ENCODE data around the gene KCNK4. TPM values are rescaled to one million over a fixed set of nuclear protein-coding genes. Genes with fewer than 3 reads are reported as not detected.
A peak's percentile ranks its signal among the peaks of the same experiment; 100 is the strongest.

Gene KCNK4
- total RNA-seq, 1 donor from 2014 or later: not detected

DNA sequence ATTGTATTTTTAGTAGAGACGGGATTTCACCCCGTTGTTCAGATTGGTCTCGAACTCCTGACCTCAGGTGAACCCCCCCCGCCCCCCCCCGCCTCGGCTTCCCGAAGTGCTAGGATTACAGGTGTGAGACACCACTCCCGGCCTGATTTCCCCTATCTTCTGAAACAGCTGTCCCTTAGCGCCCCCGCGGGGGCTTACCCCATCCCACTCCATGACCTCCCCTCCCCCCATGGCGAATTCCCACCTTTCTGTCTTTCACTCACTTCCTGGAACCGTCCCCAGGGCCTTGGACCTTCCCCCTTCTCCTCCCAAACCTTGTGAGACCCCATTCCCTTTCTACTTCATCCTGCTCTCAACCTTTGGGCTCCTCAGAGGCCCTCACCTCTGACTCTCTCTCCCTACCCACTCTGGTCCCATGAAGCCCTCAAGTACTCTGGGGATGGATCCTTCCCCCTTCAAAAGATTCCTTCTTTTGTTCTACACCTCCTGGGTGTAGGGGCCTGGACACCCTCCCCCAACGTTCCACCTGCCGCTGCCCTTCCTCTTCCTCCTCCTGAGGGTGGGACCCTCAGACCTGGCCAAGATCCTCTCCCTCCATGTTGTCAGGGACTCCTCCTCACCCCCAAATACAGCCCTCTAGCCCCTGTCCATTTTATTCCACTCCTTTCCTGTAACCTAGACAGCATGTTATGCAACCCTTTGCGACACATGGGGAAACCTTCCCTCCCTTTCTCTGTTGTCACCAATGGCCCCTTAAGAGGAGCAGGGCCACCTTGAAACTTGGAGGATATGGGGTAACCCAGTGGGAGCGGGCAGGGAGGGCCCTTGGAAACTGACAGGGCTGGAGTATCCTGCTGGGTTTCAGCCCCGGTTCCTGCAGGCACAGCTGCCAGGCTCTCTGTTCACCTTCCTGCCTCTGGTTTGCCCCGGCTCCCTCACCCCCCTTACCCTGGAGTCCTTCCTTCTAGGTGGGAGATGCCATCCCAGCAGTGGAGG, 28.0 kb downstream of the KCNK4 start:
- H4K20me1 ChIP-seq (ENCODE audit: low read depth): peaks cover 12% of the 10 kb centered on the region
- H3K4me2 ChIP-seq: peak overlapping the region; percentile 72
- H3K27me3 ChIP-seq: no peaks in the 10 kb centered on the region
- no peak for TF ChIP-seq EZH2 (IDR thresholded peaks at IDR 0.05)
- no peak for TF ChIP-seq EZH2phosphoT487 (IDR thresholded peaks at IDR 0.05)
- TF ChIP-seq, protein P1, sequence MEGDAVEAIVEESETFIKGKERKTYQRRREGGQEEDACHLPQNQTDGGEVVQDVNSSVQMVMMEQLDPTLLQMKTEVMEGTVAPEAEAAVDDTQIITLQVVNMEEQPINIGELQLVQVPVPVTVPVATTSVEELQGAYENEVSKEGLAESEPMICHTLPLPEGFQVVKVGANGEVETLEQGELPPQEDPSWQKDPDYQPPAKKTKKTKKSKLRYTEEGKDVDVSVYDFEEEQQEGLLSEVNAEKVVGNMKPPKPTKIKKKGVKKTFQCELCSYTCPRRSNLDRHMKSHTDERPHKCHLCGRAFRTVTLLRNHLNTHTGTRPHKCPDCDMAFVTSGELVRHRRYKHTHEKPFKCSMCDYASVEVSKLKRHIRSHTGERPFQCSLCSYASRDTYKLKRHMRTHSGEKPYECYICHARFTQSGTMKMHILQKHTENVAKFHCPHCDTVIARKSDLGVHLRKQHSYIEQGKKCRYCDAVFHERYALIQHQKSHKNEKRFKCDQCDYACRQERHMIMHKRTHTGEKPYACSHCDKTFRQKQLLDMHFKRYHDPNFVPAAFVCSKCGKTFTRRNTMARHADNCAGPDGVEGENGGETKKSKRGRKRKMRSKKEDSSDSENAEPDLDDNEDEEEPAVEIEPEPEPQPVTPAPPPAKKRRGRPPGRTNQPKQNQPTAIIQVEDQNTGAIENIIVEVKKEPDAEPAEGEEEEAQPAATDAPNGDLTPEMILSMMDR (IDR thresholded peaks at IDR 0.05): no peak
- Mint-ChIP-seq H3K36me3 (peaks cover 12% of the 10 kb centered on the region), H3K27me3 (ENCODE audit: insufficient read depth, low read depth) (peaks cover 8% of the 10 kb centered on the region), H3K4me3 (peak overlapping the region; percentile 95), H3K27ac (peak overlapping the region; percentile 30), H3K4me1 (peaks cover 17% of the 10 kb centered on the region), H3K9me3 (no peaks in the 10 kb centered on the region)
- no peaks in the 10 kb centered on the region for H3K36me3 ChIP-seq
- H3K9me3 ChIP-seq (ENCODE audit: low read depth): no peaks in the 10 kb centered on the region
- H3F3A ChIP-seq (ENCODE audit: low read depth): peaks cover 29% of the 10 kb centered on the region
- peak overlapping the region; percentile 55 for H3K9ac ChIP-seq
- peak overlapping the region; percentile 78 for H2AFZ ChIP-seq (replicated peaks)
- H3K27ac ChIP-seq: no peak overlapping the region
- peak overlapping the region; percentile 82 for H3K4me3 ChIP-seq
- H3K4me1 ChIP-seq: peaks cover 12% of the 10 kb centered on the region
- DNase-seq (ENCODE audit: low spot score): no peak
- H3K79me2 ChIP-seq (ENCODE audit: low read depth): peaks cover 26% of the 10 kb centered on the region

DNA sequence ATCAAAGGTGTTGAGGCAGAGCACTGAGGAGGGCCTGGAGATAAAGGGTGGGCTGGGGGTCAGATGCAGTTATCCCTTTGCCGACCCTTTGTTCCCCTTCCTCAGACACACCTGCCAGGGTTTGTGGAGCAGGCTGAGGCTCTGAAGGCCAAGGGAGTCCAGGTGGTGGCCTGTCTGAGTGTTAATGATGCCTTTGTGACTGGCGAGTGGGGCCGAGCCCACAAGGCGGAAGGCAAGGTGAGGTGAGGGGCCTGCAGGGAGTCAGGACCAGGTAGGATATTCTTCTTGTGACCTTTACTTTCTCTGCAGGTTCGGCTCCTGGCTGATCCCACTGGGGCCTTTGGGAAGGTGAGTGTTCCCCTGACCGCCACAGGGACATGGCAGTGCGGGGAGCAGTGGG, 29.5 kb downstream of the KCNK4 start:
- no peak overlapping the region for H3K4me2 ChIP-seq
- H3K27ac ChIP-seq: no peak overlapping the region
- H3K9ac ChIP-seq: no peak overlapping the region
- peaks cover 12% of the 10 kb centered on the region for H4K20me1 ChIP-seq (ENCODE audit: low read depth)
- peaks cover 26% of the 10 kb centered on the region for H3K79me2 ChIP-seq (ENCODE audit: low read depth)
- H3K27ac Mint-ChIP-seq: no peak overlapping the region
- no peak overlapping the region for H2AFZ ChIP-seq (replicated peaks)
- peaks cover 8% of the 10 kb centered on the region for H3K27me3 Mint-ChIP-seq (ENCODE audit: insufficient read depth, low read depth)
- H3K9me3 Mint-ChIP-seq: no peaks in the 10 kb centered on the region
- H3K4me3 Mint-ChIP-seq: peak overlapping the region; percentile 66
- no peaks in the 10 kb centered on the region for H3K27me3 ChIP-seq
- H3K4me1 Mint-ChIP-seq: peaks cover 15% of the 10 kb centered on the region
- peaks cover 23% of the 10 kb centered on the region for H3F3A ChIP-seq (ENCODE audit: low read depth)
- H3K9me3 ChIP-seq (ENCODE audit: low read depth): no peaks in the 10 kb centered on the region
- no peaks in the 10 kb centered on the region for H3K36me3 ChIP-seq
- TF ChIP-seq, protein P1 (IDR thresholded peaks at IDR 0.05): no peak
- peaks cover 10% of the 10 kb centered on the region for H3K36me3 Mint-ChIP-seq
- no peak for DNase-seq (ENCODE audit: low spot score)
- H3K4me3 ChIP-seq: no peak overlapping the region
- peaks cover 12% of the 10 kb centered on the region for H3K4me1 ChIP-seq

DNA sequence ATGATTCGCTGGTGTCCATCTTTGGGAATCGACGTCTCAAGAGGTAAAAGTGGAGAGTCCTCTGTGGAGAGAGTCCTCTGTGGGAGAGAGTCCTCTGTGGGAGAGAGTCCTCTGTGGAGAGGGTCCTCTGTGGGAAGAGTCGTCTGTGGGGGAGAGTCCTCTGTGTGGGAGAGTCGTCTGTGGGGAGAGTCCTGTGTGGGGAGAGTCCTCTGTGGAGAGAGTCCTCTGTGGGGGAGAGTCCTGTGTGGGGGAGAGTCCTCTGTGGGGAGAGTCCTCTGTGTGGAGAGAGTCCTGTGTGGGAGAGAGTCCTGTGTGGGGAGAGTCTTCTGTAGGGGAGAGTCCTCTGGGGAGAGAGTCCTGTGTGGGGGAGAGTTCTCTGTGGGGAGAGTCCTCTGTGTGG, 29.9 kb downstream of the KCNK4 start:
- H3K27me3 Mint-ChIP-seq (ENCODE audit: insufficient read depth, low read depth): peaks cover 8% of the 10 kb centered on the region
- TF ChIP-seq, protein P1 (IDR thresholded peaks at IDR 0.05): no peak
- TF ChIP-seq EZH2phosphoT487 (IDR thresholded peaks at IDR 0.05) (no peak), EZH2 (IDR thresholded peaks at IDR 0.05) (no peak)
- no peaks in the 10 kb centered on the region for H3K9me3 Mint-ChIP-seq
- no peak overlapping the region for H3K27ac Mint-ChIP-seq
- Histone ChIP-seq H3K4me3 (no peak overlapping the region), H3K4me2 (no peak overlapping the region), H3K9me3 (ENCODE audit: low read depth) (no peaks in the 10 kb centered on the region), H3K27ac (no peak overlapping the region), H3K27me3 (no peaks in the 10 kb centered on the region), H4K20me1 (ENCODE audit: low read depth) (peaks cover 10% of the 10 kb centered on the region), H2AFZ (replicated peaks) (no peak overlapping the region), H3F3A (ENCODE audit: low read depth) (peaks cover 21% of the 10 kb centered on the region), H3K36me3 (no peaks in the 10 kb centered on the region), H3K9ac (no peak overlapping the region), H3K4me1 (peaks cover 12% of the 10 kb centered on the region), H3K79me2 (ENCODE audit: low read depth) (peaks cover 25% of the 10 kb centered on the region)
- peaks cover 10% of the 10 kb centered on the region for H3K36me3 Mint-ChIP-seq
- H3K4me1 Mint-ChIP-seq: peaks cover 15% of the 10 kb centered on the region
- DNase-seq (ENCODE audit: low spot score): no peak
- peak overlapping the region; percentile 72 for H3K4me3 Mint-ChIP-seq

All from neural progenitor cell (in vitro differentiated cells).